Stimulated activated naive CD4-positive, alpha-beta T cell (primary cell): ENCODE results near the gene ZNF488.
"Not testable (repeated sequence)": the region's sequence is repeated elsewhere in the genome, so short reads cannot be mapped to it uniquely, and the experiment has no call there.

Experiments
- DNase-seq, 6 experiments: peaks; one replicate each; lab custom pipeline; 2025; lab: John Stamatoyannopoulos, UW

ZNF488 gene

GRCh38 chr10:47409866-47410256, 25.8 kb upstream of the ZNF488 start:
- DNase-seq, result no peak

- DNase-seq, result no peak
Observed at GRCh38 chr10:47409171-47409865, 25.2 kb upstream of the ZNF488 start.

- no peak for DNase-seq
Observed at GRCh38 chr10:47408606-47409005, 24.5 kb upstream of the ZNF488 start.

GRCh38 chr10:47406870-47407691, 23.0 kb upstream of the ZNF488 start:
- no peak for DNase-seq

GRCh38 chr10:47406548-47406869, 22.4 kb upstream of the ZNF488 start:
- DNase-seq, result no peak

GRCh38 chr10:47405857-47406547, 21.9 kb upstream of the ZNF488 start:
- DNase-seq, result no peak

GRCh38 chr10:47404937-47405336, 20.8 kb upstream of the ZNF488 start:
- no peak for DNase-seq

GRCh38 chr10:47404446-47404845, 20.4 kb upstream of the ZNF488 start:
- DNase-seq, result no peak

GRCh38 chr10:47403446-47404318, 19.6 kb upstream of the ZNF488 start:
- no peak for DNase-seq

- no peak for DNase-seq
Observed at GRCh38 chr10:47402641-47403301, 18.7 kb upstream of the ZNF488 start.

- DNase-seq, result no peak
Observed at GRCh38 chr10:47401874-47402640, 18.0 kb upstream of the ZNF488 start.

GRCh38 chr10:47401210-47401609, 17.1 kb upstream of the ZNF488 start:
- no peak for DNase-seq

- DNase-seq, result no peak
Observed at GRCh38 chr10:47400786-47401185, 16.7 kb upstream of the ZNF488 start.

- no peak for DNase-seq
Observed at GRCh38 chr10:47400251-47400650, 16.2 kb upstream of the ZNF488 start.

- DNase-seq, result no peak
Observed at GRCh38 chr10:47397256-47397655, 13.2 kb upstream of the ZNF488 start.

GRCh38 chr10:47396311-47396717, 12.2 kb upstream of the ZNF488 start:
- no peak for DNase-seq

GRCh38 chr10:47389619-47390018, 5.5 kb upstream of the ZNF488 start:
- no peak for DNase-seq

GRCh38 chr10:47388879-47389278, 4.8 kb upstream of the ZNF488 start:
- DNase-seq, result no peak

- DNase-seq, result not testable (repeated sequence)
Observed at GRCh38 chr10:47386104-47386503, 2.0 kb upstream of the ZNF488 start.

GRCh38 chr10:47383261-47384147, 589 bp downstream of the ZNF488 start:
- no peak for DNase-seq
